IMR-90 (cell line): Measurements from ENCODE around the gene ABHD12. TPM values are rescaled to one million over a fixed set of nuclear protein-coding genes. Genes with fewer than 3 reads are reported as not detected.

Experiments
- ATAC-seq: fragments of 200-7000 bp; cut with Tn5 transposase; 2 replicates; pipeline ENCODE4 v1.9.1; 2020; ENCODE audit warnings: low read depth, mild to moderate bottlenecking, moderate library complexity
- BruUV-seq: library from RNA; stranded (reverse); fragments of 400-500 nt; replicated peaks from 2 replicates; lab custom pipeline; 2021; lab: Mats Ljungman, UMichigan
- CTCF ChIA-PET: fragments of 300-600 bp; formaldehyde crosslinking; extraction: SDS; loops from one replicate; lab custom pipeline; 2021; ENCODE audit warnings: antibody characterized with exemption; lab: Yijun Ruan, JAX
- POLR2A ChIA-PET: fragments of 300-600 bp; sonication (Branson Sonifier 250); formaldehyde crosslinking; loops from one replicate; lab custom pipeline; 2022; ENCODE audit warnings: antibody characterized with exemption; ENCODE audit not compliant: unreplicated experiment; lab: Charles Lee
- DNase-seq: peaks from one replicate; pipeline ENCODE4 v3.0.0; 2013
- H2AFZ ChIP-seq: replicated peaks from 2 replicates; pipeline ENCODE3; 2013; ENCODE audit warnings: low read length, mild to moderate bottlenecking; ENCODE audit not compliant: poor library complexity
- H2AK5ac ChIP-seq: 2 replicates; pipeline ENCODE4 v1.6.1; 2013; ENCODE audit warnings: low read depth, low read length, inconsistent platforms
- H2AK9ac ChIP-seq: replicated peaks from 2 replicates; pipeline ENCODE3; 2013; ENCODE audit warnings: mild to moderate bottlenecking, low read depth, low read length, moderate library complexity; ENCODE audit not compliant: poor library complexity
- H2BK120ac ChIP-seq: 2 replicates; pipeline ENCODE4 v1.6.1; 2013; ENCODE audit warnings: low read depth, low read length, inconsistent platforms
- H2BK15ac ChIP-seq: 3 replicates; pipeline ENCODE4 v1.6.1; 2013; ENCODE audit warnings: low read depth, low read length, inconsistent platforms
- H2BK20ac ChIP-seq: 2 replicates; pipeline ENCODE4 v1.6.1; 2013; ENCODE audit warnings: low read depth, mild to moderate bottlenecking, inconsistent platforms, low read length, moderate library complexity
- H2BK5ac ChIP-seq: 2 replicates; pipeline ENCODE4 v1.6.1; 2013; ENCODE audit warnings: mild to moderate bottlenecking, low read depth, low read length, inconsistent platforms; ENCODE audit not compliant: poor library complexity, severe bottlenecking
- H3K14ac ChIP-seq: replicated peaks from 2 replicates; pipeline ENCODE4 v1.6.1; 2013; ENCODE audit warnings: low read depth, low read length, inconsistent platforms
- H3K18ac ChIP-seq: 2 replicates; pipeline ENCODE4 v1.6.1; 2013; ENCODE audit warnings: low read depth, low read length, control low read depth
- H3K23ac ChIP-seq: 2 replicates; pipeline ENCODE4 v1.6.1; 2013; ENCODE audit warnings: low read depth, low read length, inconsistent platforms
- H3K27ac ChIP-seq: 2 replicates; pipeline ENCODE4 v1.5.1; 2013; ENCODE audit warnings: mild to moderate bottlenecking, control low read depth, low read length; ENCODE audit not compliant: insufficient read depth
- H3K27me3 ChIP-seq: 2 replicates; pipeline ENCODE4 v1.6.1; 2013; ENCODE audit warnings: low read length; ENCODE audit not compliant: control insufficient read depth, insufficient read depth
- H3K36me3 ChIP-seq: 2 replicates; pipeline ENCODE4 v1.6.1; 2013; ENCODE audit warnings: low read length, mixed read lengths; ENCODE audit not compliant: control insufficient read depth, insufficient read depth
- H3K4ac ChIP-seq: 2 replicates; pipeline ENCODE4 v1.6.1; 2013; ENCODE audit warnings: low read depth, low read length, inconsistent platforms
- H3K4me1 ChIP-seq: 2 replicates; pipeline ENCODE4 v1.6.1; 2013; ENCODE audit warnings: low read length, mixed read lengths; ENCODE audit not compliant: control insufficient read depth, insufficient read depth
- H3K4me2 ChIP-seq: 2 replicates; pipeline ENCODE4 v1.6.1; 2013; ENCODE audit warnings: low read depth, mild to moderate bottlenecking, control low read depth, low read length, moderate library complexity
- H3K4me3 ChIP-seq: 2 replicates; pipeline ENCODE4 v1.5.1; 2013; ENCODE audit warnings: low read depth, mild to moderate bottlenecking, control low read depth, low read length, moderate library complexity; ENCODE audit not compliant: insufficient read depth
- H3K56ac ChIP-seq: 2 replicates; pipeline ENCODE4 v1.6.1; 2013; ENCODE audit warnings: low read length, inconsistent platforms; ENCODE audit not compliant: insufficient read depth; ENCODE audit errors: extremely low read depth
- H3K79me1 ChIP-seq, 2 experiments: 2 replicates each; pipeline ENCODE4 v1.6.1; 2013; ENCODE audit warnings: low read length in 2 of 2, inconsistent platforms in 1 of 2, low read depth in 1 of 2
- H3K9ac ChIP-seq: 2 replicates; pipeline ENCODE4 v1.6.1; 2013; ENCODE audit warnings: low read depth, low read length, control low read depth
- H3K9me1 ChIP-seq: 2 replicates; pipeline ENCODE4 v1.6.1; 2013; ENCODE audit warnings: low read length, inconsistent platforms; ENCODE audit not compliant: insufficient read depth
- H3K9me3 ChIP-seq: 2 replicates; pipeline ENCODE4 v1.6.1; 2013; ENCODE audit warnings: low read length; ENCODE audit not compliant: control insufficient read depth, insufficient read depth
- H4K20me1 ChIP-seq: 2 replicates; pipeline ENCODE4 v1.6.1; 2013; ENCODE audit warnings: low read length, inconsistent platforms; ENCODE audit not compliant: insufficient read depth
- H4K5ac ChIP-seq: 2 replicates; pipeline ENCODE4 v1.6.1; 2013; ENCODE audit warnings: mild to moderate bottlenecking, low read depth, low read length, control low read depth
- H4K8ac ChIP-seq, 2 experiments: 2 replicates each; pipeline ENCODE4 v1.6.1; 2013; ENCODE audit warnings: low read depth in 2 of 2, low read length in 2 of 2, control low read depth in 1 of 2, inconsistent platforms in 1 of 2
- H4K91ac ChIP-seq: 2 replicates; pipeline ENCODE4 v1.6.1; 2013; ENCODE audit warnings: low read depth, low read length, inconsistent platforms; ENCODE audit not compliant: insufficient read depth
- BHLHE40 ChIP-seq: fragments of 150-350 bp; IDR thresholded peaks from 2 replicates; pipeline ENCODE4 v1.6.1; 2016; ENCODE audit warnings: mild to moderate bottlenecking, low read depth, low read length
- CEBPB ChIP-seq: IDR thresholded peaks from 2 replicates; pipeline ENCODE4 v1.6.1; 2012; ENCODE audit warnings: low read depth, low read length, improper control_type of control experiment
- CHD1 ChIP-seq: IDR thresholded peaks from 2 replicates; pipeline ENCODE4 v1.6.1; 2012; ENCODE audit warnings: low read depth, low read length, improper control_type of control experiment
- ELK1 ChIP-seq: fragments of 150-350 bp; IDR thresholded peaks from 2 replicates; pipeline ENCODE4 v1.6.1; 2016; ENCODE audit warnings: low read depth, mild to moderate bottlenecking, low read length, moderate library complexity, borderline replicate concordance
- FOS ChIP-seq: fragments of 150-350 bp; IDR thresholded peaks from 2 replicates; pipeline ENCODE4 v1.6.1; 2016; ENCODE audit warnings: low read depth, low read length
- MAZ ChIP-seq: IDR thresholded peaks from 2 replicates; pipeline ENCODE4 v1.6.1; 2012; ENCODE audit warnings: low read depth, mild to moderate bottlenecking, low read length, improper control_type of control experiment, moderate library complexity, borderline replicate concordance
- NFE2L2 ChIP-seq: fragments of 150-350 bp; IDR thresholded peaks from 2 replicates; pipeline ENCODE4 v1.6.1; 2016; ENCODE audit warnings: low read depth, mild to moderate bottlenecking, low read length
- RAD21 ChIP-seq: IDR thresholded peaks from 2 replicates; pipeline ENCODE4 v1.6.1; 2012; ENCODE audit warnings: low read length, improper control_type of control experiment
- RCOR1 ChIP-seq: IDR thresholded peaks from 2 replicates; pipeline ENCODE4 v1.6.1; 2012; ENCODE audit warnings: mild to moderate bottlenecking, low read length, improper control_type of control experiment; ENCODE audit not compliant: insufficient replicate concordance
- RFX5 ChIP-seq: IDR thresholded peaks from 2 replicates; pipeline ENCODE4 v1.8.0; 2012; ENCODE audit warnings: low read depth, mild to moderate bottlenecking, low read length, moderate library complexity
- SMC3 ChIP-seq: fragments of 150-350 bp; IDR thresholded peaks from 2 replicates; pipeline ENCODE4 v1.6.1; 2016; ENCODE audit warnings: low read depth, mild to moderate bottlenecking, antibody characterized with exemption, low read length, moderate library complexity
- USF2 ChIP-seq: fragments of 150-350 bp; IDR thresholded peaks from 2 replicates; pipeline ENCODE4 v1.6.1; 2017; ENCODE audit warnings: mild to moderate bottlenecking, antibody characterized with exemption, low read length, low read depth
- WGBS, 2 experiments: methylation state at CpG; one replicate each; pipeline versions ENCODE4 v1.1.5 to v1.1.7; 2013; ENCODE audit warnings: missing lambda C conversion rate in 2 of 2; ENCODE audit not compliant: insufficient read length in 1 of 2; ENCODE audit errors: extremely low coverage in 2 of 2; 5-methylcytosine and 5-hydroxymethylcytosine counted together
- dilution Hi-C: fragments of 300-500 bp; cut with HindIII; formaldehyde crosslinking; loops from one replicate; pipeline ENCODE4 v1.14.3; 2018; ENCODE audit warnings: low sequenced_read_pairs; ENCODE audit not compliant: unreplicated experiment
- in situ Hi-C: fragments of 300-500 bp; cut with MboI; formaldehyde crosslinking; loops from 3 replicates; pipeline ENCODE4 v1.14.3; 2019; ENCODE audit warnings: low sequenced_read_pairs, inconsistent platforms, mixed read lengths
- intact Hi-C: fragments of 100-400 bp; cut with micrococcal nuclease; formaldehyde crosslinking; loops from 2 replicates; pipeline ENCODE4 v1.10.0; 2022
- polyA plus RNA-seq, 3 experiments: library from polyadenylated mRNA; depleted of rRNA; stranded (reverse); fragments of >200 nt; gene quantifications; 2 replicates each; pipeline ENCODE4 v1.2.3, GENCODE V29; 2012; ENCODE audit warnings: low replicate concordance in 1 of 3
- total RNA-seq: library from RNA; depleted of rRNA; stranded (reverse); fragments of >200 nt; gene quantifications from 2 replicates; pipeline ENCODE4 v1.2.3, GENCODE V29; 2012

ABHD12 gene
- total and polyA plus RNA-seq, 2 of the 4 experiments (the other 2 are of a cell fraction) = 80.7 to 108 TPM

GRCh38 chr20:25258476-25258805 is 132.2 kb downstream of the ABHD12 start:
- no peak overlapping the region for H2BK5ac ChIP-seq
- no peak overlapping the region for H3K4ac ChIP-seq
- no peak for DNase-seq
- H4K91ac ChIP-seq = no peak overlapping the region
- H3K79me1 ChIP-seq = peaks cover 34 to 69% of the 10 kb centered on the region in 2 experiments
- H2AFZ ChIP-seq = no peak overlapping the region
- no peak overlapping the region for H3K4me2 ChIP-seq
- 83% methylated on average over 5 of the region's 8 CpGs; no CpG with 5 or more reads in 1 of the 2 experiments for WGBS, 2 experiments
- H3K27me3 ChIP-seq = no peaks in the 10 kb centered on the region
- no TSS peak for BruUV-seq
- no peak overlapping the region for H2AK5ac ChIP-seq
- no peak for ATAC-seq
- POLR2A ChIA-PET = no interaction called here
- no peak overlapping the region for H3K23ac ChIP-seq
- H4K20me1 ChIP-seq = peaks cover 61% of the 10 kb centered on the region
- no peak overlapping the region for H3K9ac ChIP-seq
- no peak overlapping the region for H2BK20ac ChIP-seq
- H3K14ac ChIP-seq = no peak overlapping the region
- H3K4me1 ChIP-seq = peaks cover 5% of the 10 kb centered on the region
- H3K4me3 ChIP-seq = no peak overlapping the region
- H3K56ac ChIP-seq = no peak overlapping the region
- H2AK9ac ChIP-seq = no peak overlapping the region
- H4K8ac ChIP-seq = no peak overlapping the region
- in situ Hi-C loops (loop anchor here (10.0 to 25.0 kb wide), 5 partner anchors 64 to 1621 kb away; partner anchors contain the start of genes APMAP, CST3 and ENTPD6), dilution Hi-C loops (no loop called here), intact Hi-C loops (no loop called here)
- H3K9me3 ChIP-seq = no peaks in the 10 kb centered on the region
- H3K9me1 ChIP-seq = peaks cover 24% of the 10 kb centered on the region; the same call in 1 of the 2 replicates
- H2BK15ac ChIP-seq = no peak overlapping the region
- no peak for TF ChIP-seq CHD1
- TF ChIP-seq RAD21 = no peak
- TF ChIP-seq SMC3 = no peak
- no peak for TF ChIP-seq USF2
- no peak for TF ChIP-seq FOS
- TF ChIP-seq MAZ = no peak
- TF ChIP-seq ELK1 = no peak
- no peak for TF ChIP-seq CEBPB
- no peak for TF ChIP-seq RCOR1
- TF ChIP-seq NFE2L2 = no peak
- TF ChIP-seq RFX5 = no peak
- no peak for TF ChIP-seq BHLHE40
- H3K36me3 ChIP-seq = peaks cover 24% of the 10 kb centered on the region
- no peak overlapping the region for H4K5ac ChIP-seq
- H3K18ac ChIP-seq = no peak overlapping the region
- H2BK120ac ChIP-seq = no peak overlapping the region
- no peak overlapping the region for H3K27ac ChIP-seq
- CTCF ChIA-PET = no interaction called here
